GM20431 (cell line): ENCODE measurements around the gene ZBTB16.

Experiments used
- in situ Hi-C: fragments of 300-500 bp; cut with MseI, MboI; formaldehyde crosslinking; loops from one replicate; pipeline ENCODE4 v1.15.0; 2020; ENCODE audit warnings: low sequenced_read_pairs; ENCODE audit not compliant: unreplicated experiment

Gene ZBTB16

DNA sequence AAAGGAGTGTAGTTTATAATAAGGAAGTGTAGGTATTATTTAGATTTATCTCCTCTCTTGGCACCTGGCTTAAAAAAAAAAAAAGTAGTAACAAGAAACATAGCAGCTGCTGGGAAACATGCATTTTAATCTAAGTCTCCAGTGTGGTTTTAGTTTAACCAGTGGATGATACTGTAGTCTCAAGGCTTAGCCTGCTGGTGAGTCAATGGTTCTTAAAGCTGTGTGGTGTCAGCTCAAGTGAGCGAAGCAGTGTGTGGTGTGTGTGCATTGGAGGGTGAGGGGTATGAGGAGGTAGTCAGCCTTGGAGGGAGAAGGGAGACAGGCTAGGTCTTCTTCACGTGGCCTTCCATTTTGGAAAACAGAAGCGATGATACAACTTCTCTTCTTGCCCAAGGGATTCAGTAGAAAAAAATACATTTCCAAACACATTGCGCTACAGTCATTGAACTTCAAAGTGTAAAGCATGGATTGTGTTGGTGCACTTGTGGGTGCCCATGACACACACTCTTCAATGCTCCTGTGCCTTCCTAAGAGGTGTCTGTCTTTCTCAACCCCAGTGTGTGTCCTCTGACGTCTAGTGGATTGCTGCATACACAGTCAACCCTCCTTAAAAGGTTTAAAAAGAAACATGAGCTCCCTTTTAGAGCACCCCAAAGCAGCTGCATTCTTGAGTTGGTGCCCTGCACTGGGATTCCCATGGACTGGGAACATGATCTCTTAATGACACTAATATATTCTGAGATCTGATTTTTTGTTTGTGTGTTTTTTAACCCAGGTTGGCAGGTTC, 40.1 kb downstream of the ZBTB16 start:
- in situ Hi-C loops, result no loop called here

DNA sequence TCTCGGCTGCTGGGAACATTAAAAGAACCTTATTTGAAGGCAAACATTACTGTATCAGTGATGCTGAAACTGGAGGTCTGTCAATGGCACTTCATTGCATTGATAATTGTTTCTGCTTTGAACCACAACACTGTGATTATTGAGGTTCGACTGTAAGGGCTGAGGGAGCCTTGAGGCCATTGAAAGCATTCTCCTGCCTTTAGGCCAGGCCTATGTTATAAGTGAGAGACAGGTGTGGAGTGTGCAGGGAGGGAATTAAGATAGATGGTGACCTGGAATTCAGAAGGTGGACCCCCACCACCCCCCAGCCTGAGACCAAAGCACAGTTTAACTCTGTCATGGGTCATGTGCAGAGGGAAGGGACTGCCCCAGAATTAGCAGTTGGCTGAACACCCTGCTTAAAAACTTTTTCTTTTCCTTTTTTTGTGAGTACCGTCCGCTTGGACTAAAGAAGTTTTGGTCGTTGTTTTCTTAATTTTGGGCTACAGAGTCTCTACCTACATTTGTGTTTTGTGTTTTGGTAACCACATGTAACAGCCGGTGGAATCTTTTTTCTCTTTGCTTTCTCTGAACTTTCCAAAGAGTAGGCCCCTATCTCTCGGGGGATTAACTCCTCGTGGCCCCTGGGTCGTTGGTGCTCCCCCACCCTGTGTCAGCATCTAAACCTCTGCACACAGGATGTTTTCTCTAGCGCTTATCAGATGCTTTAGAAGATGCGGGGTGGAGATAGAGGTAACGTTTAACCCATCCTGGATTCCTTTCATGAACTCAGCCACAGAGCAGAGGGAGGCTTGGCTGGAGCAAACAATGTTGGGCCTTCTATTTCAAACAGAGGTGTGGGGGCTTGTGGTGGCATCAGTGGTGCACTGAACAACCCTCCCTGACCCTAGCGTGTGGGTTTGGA, 43.7 kb downstream of the ZBTB16 start:
- in situ Hi-C loops, result no loop called here

DNA sequence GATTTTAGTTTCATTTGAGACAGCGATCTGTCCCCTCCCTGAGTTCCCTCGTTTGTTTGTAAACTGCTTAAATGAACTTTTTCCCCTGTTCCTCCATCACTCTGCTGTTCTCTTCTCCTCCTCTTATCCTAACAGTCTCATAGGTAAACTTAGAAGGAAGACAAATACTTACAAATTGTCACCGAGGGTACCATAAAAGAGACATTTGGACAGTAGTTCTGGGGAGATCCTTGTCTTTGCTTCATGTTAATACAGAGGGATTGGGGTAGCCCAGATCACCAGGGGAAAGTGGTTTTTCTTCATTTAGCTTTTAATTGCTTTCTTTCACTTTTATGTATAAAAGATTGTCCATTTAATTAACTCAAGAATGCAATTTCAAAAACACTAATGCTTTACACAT, 46.1 kb downstream of the ZBTB16 start:
- in situ Hi-C loops, result no loop called here

DNA sequence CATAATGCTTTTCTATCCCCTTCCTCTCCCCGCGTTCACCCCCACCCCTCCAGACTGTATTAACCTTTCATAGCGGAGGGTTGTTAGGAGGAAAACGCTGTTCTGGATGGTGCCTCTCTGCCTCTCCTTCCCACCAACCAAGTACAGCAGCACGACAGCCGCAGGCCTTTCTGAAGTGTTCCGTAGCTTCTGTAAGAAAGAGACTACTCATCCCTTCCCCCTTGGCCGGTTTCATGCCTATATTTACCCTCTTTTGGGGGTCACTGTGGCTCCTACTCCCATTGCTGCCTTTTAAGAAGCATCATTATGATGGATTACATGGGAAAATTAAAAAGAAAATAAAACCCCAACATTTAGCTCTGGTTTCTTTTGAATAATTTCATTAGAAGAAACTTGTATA, 46.5 kb downstream of the ZBTB16 start:
- in situ Hi-C loops, result no loop called here

DNA sequence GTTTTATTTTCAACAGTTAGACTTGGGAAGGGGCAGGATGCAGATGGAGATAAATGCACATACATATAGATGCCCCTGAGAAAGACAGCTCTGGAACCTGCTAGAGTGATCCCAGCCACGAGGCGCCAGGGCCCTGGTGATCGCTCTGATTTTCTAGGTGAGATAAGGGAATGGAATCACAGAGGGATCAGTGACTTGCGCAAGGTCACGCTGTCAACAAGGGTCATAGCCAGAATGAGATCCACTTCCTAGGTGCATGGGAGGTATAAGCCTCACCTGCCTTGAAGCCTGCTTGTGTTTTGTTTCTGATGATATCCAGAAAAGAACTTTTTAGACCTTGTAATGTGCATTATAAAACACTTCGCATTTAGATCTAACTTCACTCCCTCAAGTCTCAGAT, 47.5 kb downstream of the ZBTB16 start:
- in situ Hi-C loops, result no loop called here

DNA sequence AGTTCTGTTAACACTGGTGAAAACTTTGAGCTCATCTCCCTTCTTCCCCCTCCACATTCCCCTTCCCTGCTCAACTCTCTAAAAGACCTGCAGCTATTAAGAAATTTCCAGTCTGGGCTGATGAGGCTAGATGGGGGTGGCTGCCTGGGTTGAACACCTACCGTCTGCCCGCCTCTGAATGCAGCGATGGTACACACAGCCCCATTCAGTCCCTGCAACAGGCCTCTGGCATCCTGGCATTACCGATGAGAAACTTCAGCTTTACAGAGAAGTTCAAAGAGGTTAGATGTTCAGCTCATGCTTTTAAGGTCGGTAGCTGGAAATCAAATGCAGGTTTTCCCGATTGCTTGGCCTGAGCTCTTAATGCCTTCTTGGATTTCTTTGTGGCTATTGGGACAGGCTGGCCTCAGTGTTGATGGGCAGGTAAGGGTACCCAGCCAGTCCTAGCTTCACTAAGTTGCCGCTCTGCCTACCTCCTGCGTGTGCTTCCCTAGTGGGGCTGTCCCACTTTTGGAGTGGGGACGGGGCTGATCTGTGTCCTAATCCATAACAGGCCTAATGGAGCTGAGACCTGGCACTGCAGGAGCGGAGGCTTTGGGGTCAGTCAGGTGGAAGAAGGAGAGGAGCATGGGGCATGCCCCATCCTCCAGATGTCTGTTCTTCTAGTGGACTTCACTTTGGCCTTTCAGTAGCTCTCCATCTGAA, 49.1 kb downstream of the ZBTB16 start:
- in situ Hi-C loops, result no loop called here

DNA sequence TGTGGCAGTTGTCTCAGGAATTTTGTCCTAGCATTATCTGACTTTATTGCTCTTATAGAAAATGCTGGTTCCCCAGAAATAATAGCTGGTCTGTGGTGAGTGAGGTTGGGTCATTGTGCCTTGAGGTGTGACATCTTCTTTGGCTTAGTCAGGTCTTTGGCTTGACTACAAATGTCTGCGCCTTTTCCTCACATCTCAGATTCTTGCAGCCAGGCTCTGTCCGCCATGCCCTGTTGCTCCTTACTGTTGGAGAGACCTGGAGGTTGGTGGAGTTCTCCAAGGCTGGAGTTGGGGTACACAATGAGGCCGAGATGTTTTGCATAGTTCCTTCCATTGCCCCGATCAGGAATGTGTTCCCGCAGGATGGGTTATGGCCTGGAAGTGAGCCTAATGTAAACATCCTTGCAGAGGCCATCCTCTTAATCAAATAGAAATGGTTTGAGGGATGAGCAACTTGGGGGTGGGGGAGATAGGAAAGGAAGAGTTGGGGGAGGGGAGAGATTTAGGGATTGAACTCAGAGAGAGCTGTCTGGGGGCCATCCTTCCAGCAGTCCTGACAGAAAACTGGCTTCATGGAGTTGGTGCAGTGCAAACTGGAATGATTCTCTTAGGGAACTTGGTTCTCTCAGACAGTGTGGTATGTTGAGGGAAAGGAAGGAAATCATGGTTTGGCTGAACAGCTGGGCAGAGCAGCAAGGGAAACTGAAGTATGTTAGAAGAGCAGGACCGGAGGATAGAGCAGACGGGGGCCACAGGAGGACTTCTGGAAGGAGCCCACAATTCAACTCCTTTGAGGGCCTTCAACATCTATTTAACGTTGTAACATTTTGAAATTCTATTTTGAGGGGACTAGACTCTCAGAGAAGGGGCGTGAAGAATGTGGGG, 49.9 kb downstream of the ZBTB16 start:
- in situ Hi-C loops, result no loop called here

DNA sequence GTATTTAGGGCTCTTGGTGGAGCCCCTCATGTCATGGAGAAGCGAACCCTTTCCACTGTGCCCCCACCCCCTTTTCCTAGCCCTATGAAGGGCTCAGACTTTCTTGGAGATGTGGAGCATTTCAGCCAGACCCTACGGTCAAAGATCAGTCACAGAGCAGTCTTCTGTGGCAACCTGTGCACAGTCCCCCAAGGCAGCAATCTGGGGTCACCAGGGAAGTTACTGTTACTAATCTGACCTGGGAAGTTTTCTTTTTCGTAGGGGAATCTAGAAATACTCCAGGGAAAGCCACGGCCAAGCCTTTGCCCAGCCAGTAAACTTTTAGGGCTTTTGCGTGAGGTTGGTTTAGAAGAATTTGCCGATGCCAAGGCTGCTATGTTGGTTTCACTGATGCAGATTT, 50.6 kb downstream of the ZBTB16 start:
- in situ Hi-C loops, result no loop called here

DNA sequence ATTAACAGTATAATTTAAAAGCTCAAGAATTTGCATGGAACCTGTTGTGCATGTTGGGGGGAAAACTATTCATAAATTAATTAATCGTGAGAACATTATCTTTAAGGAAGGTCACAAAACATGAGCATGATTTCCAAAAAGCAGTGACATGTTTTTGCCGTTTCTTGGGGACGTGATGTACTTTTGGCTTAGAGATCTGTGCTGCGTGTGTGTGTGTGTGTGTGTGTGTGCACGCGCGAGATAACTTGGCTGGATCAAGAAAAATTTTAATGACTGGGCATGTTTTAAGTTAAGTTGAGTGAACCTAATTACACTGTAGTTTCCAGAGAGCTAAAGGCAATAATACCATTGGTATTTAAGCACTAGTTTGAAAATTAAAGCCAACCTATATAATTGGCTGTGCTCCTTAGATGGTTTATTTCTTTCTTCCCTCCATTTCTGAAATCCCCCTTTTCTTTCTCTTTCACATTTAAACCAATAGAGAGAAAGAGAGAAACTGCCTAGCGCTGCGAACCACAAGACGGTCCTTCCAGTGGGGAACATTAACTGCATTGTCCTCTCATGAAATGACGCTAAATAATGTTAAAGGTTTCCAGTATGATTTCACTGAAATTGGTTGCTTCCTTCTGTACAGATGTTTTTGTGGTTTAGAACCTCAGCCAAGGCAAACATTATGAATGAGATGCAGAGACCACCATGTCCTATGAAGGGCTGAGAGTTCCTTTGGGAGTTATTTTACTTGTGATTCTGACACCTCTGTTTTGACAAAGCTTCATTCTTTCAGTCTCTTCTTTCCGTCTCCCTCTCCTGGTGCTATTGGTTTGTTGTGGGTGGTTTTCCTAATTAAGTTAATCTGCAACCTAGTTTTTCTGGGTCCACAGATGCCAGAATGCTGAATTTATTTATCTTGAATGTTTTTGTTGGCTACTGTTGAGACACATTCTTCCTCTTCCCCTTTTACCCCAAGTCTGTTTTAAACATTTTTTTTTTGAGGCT, 51.7 kb downstream of the ZBTB16 start:
- in situ Hi-C loops, result no loop called here

DNA sequence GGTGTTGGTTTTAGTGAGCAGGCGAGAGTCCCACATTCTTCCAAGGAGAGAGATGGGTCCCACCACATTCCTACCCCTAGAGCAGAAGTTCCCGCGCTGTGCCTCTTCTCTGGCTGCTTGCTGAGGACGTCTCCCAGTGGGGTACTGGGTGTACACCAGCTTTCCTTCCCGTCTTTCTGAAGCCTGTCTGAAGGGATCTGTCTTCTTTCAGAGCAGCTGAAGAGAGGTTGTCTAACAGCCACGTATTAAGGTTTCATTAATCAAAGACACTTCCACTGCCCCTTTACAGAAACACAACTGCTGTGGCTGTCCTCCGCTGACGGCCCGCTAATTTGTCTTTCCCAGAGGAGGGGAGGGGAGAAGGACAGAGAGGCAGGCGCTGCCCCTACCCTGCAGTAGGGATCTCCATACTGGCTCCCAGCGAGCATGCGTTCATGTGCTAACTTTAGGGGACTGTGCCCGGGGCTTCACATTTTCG, 56.0 kb downstream of the ZBTB16 start:
- in situ Hi-C loops, result no loop called here

DNA sequence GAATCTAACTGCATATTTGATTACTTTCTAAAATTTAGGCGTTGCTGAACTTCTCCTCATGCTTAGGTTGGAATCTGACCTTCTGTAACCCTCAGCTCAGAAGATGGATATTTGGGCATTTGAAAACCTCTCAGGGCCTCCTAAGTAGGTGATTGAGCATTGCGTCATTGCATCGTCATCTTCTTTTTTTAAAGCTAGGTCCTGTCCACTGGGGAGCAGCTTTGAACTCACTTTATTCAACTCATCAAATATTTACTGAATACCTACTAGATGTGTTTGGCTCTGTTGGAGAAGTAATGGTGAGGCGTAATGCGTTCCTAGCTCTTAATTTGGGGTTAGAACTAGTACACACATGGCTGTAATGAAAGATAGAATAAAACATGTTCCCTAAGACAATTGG, 56.8 kb downstream of the ZBTB16 start:
- in situ Hi-C loops, result no loop called here

DNA sequence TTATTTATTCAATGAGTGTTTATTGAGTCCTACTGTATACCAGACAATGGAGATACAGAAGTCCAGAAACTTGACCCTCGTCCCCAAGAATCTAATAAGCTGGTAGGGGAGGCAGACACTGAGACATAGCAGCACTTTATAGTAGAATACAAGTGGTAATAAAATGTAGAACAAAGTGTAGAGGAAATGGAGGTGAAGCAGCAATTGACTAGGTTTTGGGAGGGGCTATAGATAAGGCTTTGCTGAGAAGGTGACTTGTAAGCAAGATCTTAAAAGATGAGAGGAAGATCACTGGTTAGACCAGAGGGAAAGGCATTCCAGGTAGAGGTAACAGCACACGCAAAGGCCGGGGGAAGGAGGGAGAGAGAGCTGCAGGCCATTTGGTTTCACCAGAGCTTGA, 57.3 kb downstream of the ZBTB16 start:
- in situ Hi-C loops, result no loop called here

DNA sequence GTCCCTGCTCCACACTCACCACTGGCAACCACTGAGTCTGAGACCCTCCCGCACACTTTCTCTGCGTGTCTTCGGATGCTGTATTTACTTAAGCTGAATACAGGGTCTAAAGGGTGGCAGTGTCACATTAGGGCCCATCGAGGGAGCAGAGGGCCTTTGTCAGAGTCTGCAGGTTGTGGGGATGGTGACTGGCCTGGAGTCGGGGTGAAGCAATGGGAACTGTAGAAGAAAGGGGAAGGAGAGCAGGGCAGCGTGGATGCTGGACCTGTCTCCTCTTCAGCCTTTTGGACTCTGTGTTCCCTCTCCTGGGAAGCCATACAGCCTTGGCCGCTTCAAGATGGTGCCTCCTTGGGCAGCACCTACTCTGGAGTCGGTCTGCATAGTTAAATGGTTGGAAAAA, 61.1 kb downstream of the ZBTB16 start:
- in situ Hi-C loops, result no loop called here

DNA sequence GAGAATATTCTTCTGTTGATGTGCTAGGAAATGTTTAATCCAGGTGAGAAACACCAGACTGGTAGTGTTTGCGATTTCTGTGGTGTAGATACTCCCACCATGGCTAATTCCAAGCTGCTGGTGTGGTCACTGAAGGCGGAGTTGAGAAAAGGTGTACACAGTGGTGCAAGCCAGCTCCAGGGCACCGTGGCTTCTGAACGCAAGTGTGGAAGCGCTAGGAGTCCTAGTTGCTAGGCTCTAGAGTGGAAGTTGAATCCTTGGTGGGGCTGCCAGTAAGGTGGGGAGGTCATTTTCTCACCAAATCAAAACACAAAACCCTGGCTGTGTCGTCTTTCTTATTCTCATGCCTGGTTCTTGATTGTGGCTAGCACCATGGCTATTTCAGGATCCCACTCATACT, 61.6 kb downstream of the ZBTB16 start:
- in situ Hi-C loops, result no loop called here

DNA sequence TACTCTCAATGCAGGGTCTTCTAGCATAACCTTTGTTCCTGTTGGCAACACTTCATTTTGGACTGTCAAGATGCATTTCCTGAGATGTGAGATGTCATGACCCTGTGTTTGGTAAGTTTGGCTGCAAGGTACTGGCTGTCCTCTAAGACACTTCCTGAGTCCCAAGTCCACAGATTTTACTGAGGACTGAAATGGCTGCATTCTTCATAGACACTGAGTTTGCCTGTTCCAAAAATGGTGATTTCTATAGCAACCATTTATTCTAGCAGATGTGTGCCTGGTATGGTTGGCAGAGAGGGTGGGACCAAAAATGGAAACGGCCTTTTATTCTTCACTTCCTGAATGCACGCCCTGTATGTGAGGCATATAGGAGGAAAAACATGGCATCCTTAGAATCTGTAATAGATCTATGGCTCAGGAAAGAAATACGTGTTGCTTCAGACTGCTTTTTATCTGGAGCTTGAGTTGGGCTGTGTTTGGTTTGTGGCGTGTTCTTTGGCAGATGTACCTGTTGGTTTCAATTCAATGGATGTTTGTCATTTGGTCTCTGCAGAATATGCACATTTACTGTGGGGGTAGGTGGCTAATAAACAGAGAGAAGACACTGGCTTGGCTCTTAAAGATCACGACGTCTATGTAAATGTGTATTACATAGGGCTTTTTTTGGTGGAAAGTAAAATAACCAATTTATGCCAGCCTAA, 62.4 kb downstream of the ZBTB16 start:
- in situ Hi-C loops, result no loop called here

DNA sequence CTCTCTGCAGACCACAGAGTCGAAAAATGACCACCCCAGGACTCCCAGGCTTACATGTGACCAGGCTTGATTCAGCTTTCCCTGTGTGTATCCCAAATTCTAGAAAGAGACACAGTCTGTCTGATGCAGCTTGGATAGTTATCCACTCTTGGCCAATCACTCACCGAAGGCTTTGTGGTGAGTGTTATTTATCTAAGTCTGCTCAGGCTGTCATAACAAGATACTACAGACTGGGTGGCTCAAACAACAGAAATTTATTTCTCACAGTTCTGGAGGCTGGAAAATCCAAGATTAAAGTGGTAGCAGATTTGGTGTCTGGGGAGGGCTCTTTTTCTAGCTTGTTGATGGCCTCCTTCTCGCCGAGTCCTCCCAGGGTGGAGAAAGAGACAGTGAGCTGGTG, 63.2 kb downstream of the ZBTB16 start:
- in situ Hi-C loops, result no loop called here

DNA sequence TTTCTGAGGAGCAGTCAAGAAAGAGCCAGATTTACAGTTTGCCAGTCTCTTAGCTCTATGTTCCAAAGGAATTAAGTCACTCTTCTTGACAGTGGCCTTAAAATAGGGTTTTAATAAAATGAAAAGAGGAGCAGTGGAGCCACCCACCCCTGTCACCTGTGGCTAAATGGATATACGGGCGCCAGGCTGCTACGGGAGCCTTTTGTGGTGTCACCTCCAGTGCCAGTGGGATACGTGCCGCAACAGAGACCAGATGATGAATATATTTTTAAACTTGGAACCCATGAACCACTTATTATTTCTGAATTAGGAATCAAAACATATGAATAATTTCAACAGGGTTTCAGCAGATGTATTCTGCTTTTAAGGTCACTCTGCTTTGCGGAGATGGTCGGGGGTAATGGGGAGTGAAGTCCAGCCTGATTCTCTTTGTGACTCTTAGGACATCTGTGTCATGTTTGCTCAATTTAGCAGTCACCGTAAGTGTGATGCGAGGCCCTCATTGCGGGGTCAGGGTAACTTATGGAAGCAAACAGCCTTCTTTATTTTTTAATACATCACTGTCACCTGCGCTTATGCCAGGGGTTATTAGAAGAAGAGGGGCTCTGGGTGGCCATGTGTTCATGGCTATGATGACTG, 64.3 kb downstream of the ZBTB16 start:
- in situ Hi-C loops, result no loop called here
